Measurements from ENCODE around the gene TELO2. TPM values are rescaled to one million over a fixed set of nuclear protein-coding genes. Genes with fewer than 3 reads are reported as not detected.

The TELO2 gene
- total and polyA plus RNA-seq, 2 donors (not counting 1 experiment from before 2014, with no cell fraction given) = 6.3 to 10.9 TPM

GRCh38 chr16:1506494-1507213, 13.5 kb downstream of the TELO2 start:
- TF ChIP-seq, protein P1, sequence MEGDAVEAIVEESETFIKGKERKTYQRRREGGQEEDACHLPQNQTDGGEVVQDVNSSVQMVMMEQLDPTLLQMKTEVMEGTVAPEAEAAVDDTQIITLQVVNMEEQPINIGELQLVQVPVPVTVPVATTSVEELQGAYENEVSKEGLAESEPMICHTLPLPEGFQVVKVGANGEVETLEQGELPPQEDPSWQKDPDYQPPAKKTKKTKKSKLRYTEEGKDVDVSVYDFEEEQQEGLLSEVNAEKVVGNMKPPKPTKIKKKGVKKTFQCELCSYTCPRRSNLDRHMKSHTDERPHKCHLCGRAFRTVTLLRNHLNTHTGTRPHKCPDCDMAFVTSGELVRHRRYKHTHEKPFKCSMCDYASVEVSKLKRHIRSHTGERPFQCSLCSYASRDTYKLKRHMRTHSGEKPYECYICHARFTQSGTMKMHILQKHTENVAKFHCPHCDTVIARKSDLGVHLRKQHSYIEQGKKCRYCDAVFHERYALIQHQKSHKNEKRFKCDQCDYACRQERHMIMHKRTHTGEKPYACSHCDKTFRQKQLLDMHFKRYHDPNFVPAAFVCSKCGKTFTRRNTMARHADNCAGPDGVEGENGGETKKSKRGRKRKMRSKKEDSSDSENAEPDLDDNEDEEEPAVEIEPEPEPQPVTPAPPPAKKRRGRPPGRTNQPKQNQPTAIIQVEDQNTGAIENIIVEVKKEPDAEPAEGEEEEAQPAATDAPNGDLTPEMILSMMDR (conservative IDR thresholded peaks at IDR 0.05 in 1 of 2, IDR thresholded peaks at IDR 0.05 in 1 of 2; ENCODE audit: low read depth in 1 of 2, low read length in 2 of 2) = no peak
- no peak overlapping the region for H3K4me3 ChIP-seq (replicated peaks in 1 of 4; ENCODE audit: control extremely low read depth in 1 of 4, insufficient read depth in 1 of 4, low read depth in 3 of 4, low read length in 4 of 4)
- no peaks in the 10 kb centered on the region for H3K4me1 ChIP-seq (ENCODE audit: control insufficient read depth, extremely low read depth, insufficient read depth, low read length)
- H3K79me2 ChIP-seq (ENCODE audit: control insufficient read depth, insufficient read depth, low read length) = no peaks in the 10 kb centered on the region
- H3K9ac ChIP-seq (ENCODE audit: insufficient read depth, low read length) = no peak overlapping the region
- no peak overlapping the region for H3K27ac ChIP-seq (ENCODE audit: insufficient read depth, low read length)
- H2AFZ ChIP-seq (ENCODE audit: low read length) = no peak overlapping the region
- H3K9me3 ChIP-seq (ENCODE audit: control insufficient read depth, insufficient read depth, low read depth, low read length) = no peaks in the 10 kb centered on the region
- no peak overlapping the region for H3K4me2 ChIP-seq (ENCODE audit: extremely low read depth, insufficient read depth, low read length)
- no peaks in the 10 kb centered on the region for H4K20me1 ChIP-seq (ENCODE audit: control insufficient read depth, extremely low read depth, insufficient read depth, low read length)
- H3K36me3 ChIP-seq (ENCODE audit: control insufficient read depth, insufficient read depth, low read length) = peaks cover 33% of the 10 kb centered on the region
- no peak for DNase-seq (ENCODE audit: low read depth in 2 of 2)
- H3K27me3 ChIP-seq (ENCODE audit: control insufficient read depth, insufficient read depth, low read length) = no peaks in the 10 kb centered on the region

GRCh38 chr16:1508494-1509187, 15.5 kb downstream of the TELO2 start:
- Histone ChIP-seq H3K36me3 (ENCODE audit: control insufficient read depth, insufficient read depth, low read length) (peaks cover 21% of the 10 kb centered on the region), H3K9me3 (ENCODE audit: control insufficient read depth, insufficient read depth, low read depth, low read length) (no peaks in the 10 kb centered on the region), H3K27me3 (ENCODE audit: control insufficient read depth, insufficient read depth, low read length) (no peaks in the 10 kb centered on the region), H2AFZ (ENCODE audit: low read length) (no peak overlapping the region), H3K4me3 (replicated peaks in 1 of 4; ENCODE audit: control extremely low read depth in 1 of 4, insufficient read depth in 1 of 4, low read depth in 3 of 4, low read length in 4 of 4) (no peak overlapping the region), H3K9ac (ENCODE audit: insufficient read depth, low read length) (no peak overlapping the region), H4K20me1 (ENCODE audit: control insufficient read depth, extremely low read depth, insufficient read depth, low read length) (no peaks in the 10 kb centered on the region), H3K79me2 (ENCODE audit: control insufficient read depth, insufficient read depth, low read length) (no peaks in the 10 kb centered on the region), H3K4me2 (ENCODE audit: extremely low read depth, insufficient read depth, low read length) (no peak overlapping the region), H3K4me1 (ENCODE audit: control insufficient read depth, extremely low read depth, insufficient read depth, low read length) (no peaks in the 10 kb centered on the region), H3K27ac (ENCODE audit: insufficient read depth, low read length) (no peak overlapping the region)
- no peak for DNase-seq (ENCODE audit: low read depth in 2 of 2)
- TF ChIP-seq EZH2 (IDR thresholded peaks at IDR 0.05; ENCODE audit: low read length, missing control alignments) = no peak
- TF ChIP-seq, protein P1 (conservative IDR thresholded peaks at IDR 0.05 in 1 of 2, IDR thresholded peaks at IDR 0.05 in 1 of 2; ENCODE audit: low read depth in 1 of 2, low read length in 2 of 2) = no peak

DNA sequence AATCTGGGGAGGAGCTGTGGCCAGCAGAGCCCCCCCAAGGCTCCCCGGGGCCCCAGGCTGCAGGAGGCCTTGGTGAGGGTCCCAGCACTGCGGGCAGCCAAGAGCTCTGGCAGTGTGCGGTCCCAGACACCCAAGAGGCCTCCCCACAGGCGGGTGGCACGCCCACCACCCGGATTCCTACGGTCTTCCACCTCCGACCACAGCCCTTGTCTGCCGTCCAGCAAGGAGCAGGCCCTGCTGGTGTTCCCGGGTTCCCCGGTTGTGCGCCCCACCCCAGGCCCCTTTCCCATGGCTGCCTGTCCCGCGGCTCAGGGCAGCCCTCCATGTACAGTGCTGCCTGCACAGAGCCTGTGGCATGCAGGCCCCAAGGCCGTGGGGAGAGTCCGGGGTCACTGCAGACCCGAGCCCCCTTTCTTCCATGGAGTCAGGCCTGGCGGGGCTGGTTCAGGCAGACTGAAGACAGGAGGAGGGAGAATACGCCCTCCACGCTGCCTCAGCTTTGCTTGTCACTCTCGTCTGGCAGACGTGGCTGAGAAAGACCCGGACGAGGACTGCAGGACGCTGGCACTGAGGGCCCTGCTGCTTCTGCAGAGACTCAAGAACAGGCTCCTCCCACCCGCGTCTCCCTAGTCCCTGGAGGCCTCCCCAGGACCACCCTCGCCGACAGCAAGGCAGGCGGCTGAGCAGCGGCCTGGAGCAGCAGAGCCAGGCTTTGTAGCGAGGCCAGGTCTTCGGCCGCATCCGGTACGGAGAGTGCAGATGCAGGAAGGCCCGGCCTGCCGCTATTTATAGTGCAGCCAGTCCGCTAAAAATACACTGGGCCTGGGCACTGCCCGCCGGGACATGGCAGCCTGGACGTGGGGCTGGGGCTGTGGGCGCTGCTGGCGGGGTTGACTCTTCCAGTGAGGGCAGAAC, 16.4 kb downstream of the TELO2 start:
- Histone ChIP-seq H3K9ac (ENCODE audit: insufficient read depth, low read length) (peak overlapping the region; percentile 16), H3K27me3 (ENCODE audit: control insufficient read depth, insufficient read depth, low read length) (no peaks in the 10 kb centered on the region)

More for the DNA sequence above, 16.4 kb downstream of the TELO2 start:
- no peak for TF ChIP-seq EZH2 (IDR thresholded peaks at IDR 0.05; ENCODE audit: low read length, missing control alignments)
- TF ChIP-seq, protein P1 (conservative IDR thresholded peaks at IDR 0.05 in 1 of 2, IDR thresholded peaks at IDR 0.05 in 1 of 2; ENCODE audit: low read depth in 1 of 2, low read length in 2 of 2) = no peak
- Histone ChIP-seq H3K27ac (ENCODE audit: insufficient read depth, low read length) (peak overlapping the region; percentile 14), H3K79me2 (ENCODE audit: control insufficient read depth, insufficient read depth, low read length) (no peaks in the 10 kb centered on the region), H4K20me1 (ENCODE audit: control insufficient read depth, extremely low read depth, insufficient read depth, low read length) (no peaks in the 10 kb centered on the region), H3K4me1 (ENCODE audit: control insufficient read depth, extremely low read depth, insufficient read depth, low read length) (no peaks in the 10 kb centered on the region), H3K36me3 (ENCODE audit: control insufficient read depth, insufficient read depth, low read length) (peaks cover 20% of the 10 kb centered on the region), H3K4me2 (ENCODE audit: extremely low read depth, insufficient read depth, low read length) (no peak overlapping the region), H3K4me3 (replicated peaks in 1 of 4; ENCODE audit: control extremely low read depth in 1 of 4, insufficient read depth in 1 of 4, low read depth in 3 of 4, low read length in 4 of 4) (no peak overlapping the region), H2AFZ (ENCODE audit: low read length) (no peak overlapping the region), H3K9me3 (ENCODE audit: control insufficient read depth, insufficient read depth, low read depth, low read length) (no peaks in the 10 kb centered on the region)
- no peak for DNase-seq (ENCODE audit: low read depth in 2 of 2)
